K562 (cell line): ENCODE results near the gene BRWD1. TPM values are rescaled to one million over a fixed set of nuclear protein-coding genes. Genes with fewer than 3 reads are reported as not detected.

Source experiments
- ATF1 ChIP-seq, 2 experiments: fragments of 450-650 bp in 1 of 2; IDR thresholded peaks; 2 replicates each; pipeline ENCODE4 v1.6.1; 2016; ENCODE audit warnings: missing compliant biosample characterization in 1 of 2, missing genetic modification characterization in 1 of 2
- ILF3 ChIP-seq: fragments of 450-650 bp; IDR thresholded peaks from 2 replicates; pipeline ENCODE4 v1.6.1; 2018; ENCODE audit warnings: antibody characterized with exemption, mild to moderate bottlenecking, moderate library complexity, borderline replicate concordance
- KAT2B ChIP-seq: IDR thresholded peaks from one replicate; pipeline ENCODE4 v1.6.1; 2012; ENCODE audit warnings: low read depth, mild to moderate bottlenecking, control low read depth, inconsistent platforms, low read length, moderate library complexity
- NCOA1 ChIP-seq: fragments of 450-650 bp; IDR thresholded peaks from 2 replicates; pipeline ENCODE4 v1.6.1; 2016; ENCODE audit warnings: low read depth
- NFE2L1 ChIP-seq: fragments of 450-650 bp; IDR thresholded peaks from 2 replicates; pipeline ENCODE4 v1.6.1; 2016; ENCODE audit warnings: missing genetic modification characterization, low read depth, mild to moderate bottlenecking, missing compliant biosample characterization, moderate library complexity, borderline replicate concordance
- NR2C2 ChIP-seq, 2 experiments: fragments of 200-800 bp in 1 of 2; sonication (Bioruptor generic) in 1 of 2; sonication (generic) in 1 of 2; formaldehyde crosslinking in 1 of 2; IDR thresholded peaks; 2 replicates each; pipeline versions ENCODE4 v1.6.1 to v1.8.0; 2016 to 2022; ENCODE audit warnings: mild to moderate bottlenecking in 1 of 2, missing compliant biosample characterization in 1 of 2, missing genetic modification characterization in 1 of 2, missing genetic modification reagents in 1 of 2
- PCBP1 ChIP-seq: fragments of 200-400 bp; formaldehyde crosslinking; IDR thresholded peaks from 2 replicates; pipeline ENCODE4 v1.6.1; 2018; ENCODE audit warnings: mild to moderate bottlenecking, low read depth, low read length; ENCODE audit not compliant: poor library complexity, severe bottlenecking
- RBM22 ChIP-seq: fragments of 200-400 bp; formaldehyde crosslinking; IDR thresholded peaks from 2 replicates; pipeline ENCODE4 v1.6.1; 2018; ENCODE audit warnings: low read length, low read depth; ENCODE audit not compliant: poor library complexity, severe bottlenecking
- SETDB1 ChIP-seq: IDR thresholded peaks from one replicate; pipeline ENCODE4 v1.6.1; 2012; ENCODE audit warnings: low read length, control low read depth, inconsistent platforms
- ZSCAN32 ChIP-seq: fragments of 450-650 bp; formaldehyde crosslinking; IDR thresholded peaks from 2 replicates; pipeline ENCODE4 v1.4.0; 2020; ENCODE audit warnings: mild to moderate bottlenecking, moderate library complexity
- polyA plus RNA-seq, 8 experiments: library from polyadenylated mRNA; depleted of rRNA in 4 of 8; stranded (reverse) in 5 of 8; unstranded in 3 of 8; fragments of >200 nt; fragmentation: Nextera tagmentation in 2 of 8; fragmentation: Illumina TruSeq in 1 of 8; extraction: Ambion mirVana in 2 of 8; extraction: Trizol in 1 of 8; gene quantifications; 2 replicates each; pipeline versions ENCODE4 v1.2.1 to v1.2.3, GENCODE V29; 2011 to 2014; ENCODE audit warnings: inconsistent platforms in 1 of 8, missing spikeins in 1 of 8
- total RNA-seq, 7 experiments: library from RNA; depleted of rRNA in 6 of 7; stranded (reverse); fragments of >200 nt in 6 of 7; fragmentation: Illumina TruSeq in 2 of 7; extraction: Trizol in 2 of 7; gene quantifications; 2 replicates each; pipeline versions ENCODE4 v1.2.1 to v1.2.3, GENCODE V29; 2011 to 2021; ENCODE audit warnings: low replicate concordance in 1 of 7
- TF ChIP-seq, protein P1 (sequence below), 2 experiments: fragments of 450-650 bp; IDR thresholded peaks; 2 replicates each; pipeline ENCODE4 v1.6.1; 2016; ENCODE audit warnings: mild to moderate bottlenecking in 2 of 2, borderline replicate concordance in 1 of 2, low read depth in 1 of 2, moderate library complexity in 1 of 2
- TF ChIP-seq, protein P2 (sequence below): IDR thresholded peaks from 2 replicates; pipeline ENCODE4 v1.6.1; 2011; ENCODE audit warnings: borderline replicate concordance, low read depth, mild to moderate bottlenecking, moderate library complexity, low read length; ENCODE audit not compliant: insufficient read depth, poor library complexity, severe bottlenecking
- TF ChIP-seq, protein P3 (sequence below): fragments of 250-450 bp; sonication (Bioruptor Pico); IDR thresholded peaks from 2 replicates; pipeline ENCODE4 v1.4.0; 2020; ENCODE audit warnings: borderline replicate concordance

The BRWD1 gene
- total and polyA plus RNA-seq, 9 of the 15 experiments (the other 6 are each of a cell fraction or from before 2014, with no cell fraction given) = 10.1 to 60.2 (median 34.1) TPM

DNA sequence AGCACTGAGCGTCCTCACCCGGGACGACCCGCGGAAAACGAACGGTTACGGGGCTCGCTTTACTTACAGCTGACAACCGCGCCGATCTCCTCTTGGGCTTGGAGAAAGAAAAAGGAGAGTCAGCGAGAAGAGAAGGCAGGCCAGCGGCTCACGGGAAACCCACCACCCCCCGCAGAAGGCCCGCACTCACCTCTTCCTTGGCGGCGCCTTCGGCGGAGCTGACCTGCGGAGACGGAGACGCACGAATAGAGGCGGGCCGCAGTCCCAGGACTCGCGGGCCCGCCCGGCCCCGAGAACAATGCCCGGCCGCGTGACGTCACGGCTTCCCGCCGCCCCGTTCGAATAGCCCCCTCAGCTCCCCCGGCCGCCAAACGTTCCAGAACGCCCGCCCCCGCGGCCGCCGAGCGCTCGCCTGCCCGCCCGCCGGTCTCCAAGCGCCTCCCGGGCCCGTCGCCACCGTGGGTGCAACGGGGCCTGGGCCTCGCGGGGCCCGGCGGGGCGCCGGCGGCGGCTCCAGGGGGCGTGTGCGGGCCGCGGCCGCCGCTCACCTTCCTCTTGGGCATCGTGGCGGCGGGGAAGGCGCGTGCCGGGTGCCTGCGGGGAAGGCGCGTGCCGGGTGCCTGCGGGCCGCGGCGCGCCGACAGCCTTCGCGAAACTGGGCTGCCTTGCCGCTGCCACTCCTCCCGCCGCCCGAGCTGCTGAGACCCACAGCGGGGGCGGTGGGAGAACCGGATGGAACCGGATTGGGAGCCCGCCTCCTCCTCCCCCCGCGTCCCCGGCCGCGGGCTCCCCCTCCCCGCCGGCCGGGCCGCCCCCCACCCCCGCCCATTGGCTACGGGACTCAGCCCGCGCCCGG lies 35.2 kb upstream of the BRWD1 start, which contains the start of gene HMGN1 (continued):
- TF ChIP-seq, protein P1, sequence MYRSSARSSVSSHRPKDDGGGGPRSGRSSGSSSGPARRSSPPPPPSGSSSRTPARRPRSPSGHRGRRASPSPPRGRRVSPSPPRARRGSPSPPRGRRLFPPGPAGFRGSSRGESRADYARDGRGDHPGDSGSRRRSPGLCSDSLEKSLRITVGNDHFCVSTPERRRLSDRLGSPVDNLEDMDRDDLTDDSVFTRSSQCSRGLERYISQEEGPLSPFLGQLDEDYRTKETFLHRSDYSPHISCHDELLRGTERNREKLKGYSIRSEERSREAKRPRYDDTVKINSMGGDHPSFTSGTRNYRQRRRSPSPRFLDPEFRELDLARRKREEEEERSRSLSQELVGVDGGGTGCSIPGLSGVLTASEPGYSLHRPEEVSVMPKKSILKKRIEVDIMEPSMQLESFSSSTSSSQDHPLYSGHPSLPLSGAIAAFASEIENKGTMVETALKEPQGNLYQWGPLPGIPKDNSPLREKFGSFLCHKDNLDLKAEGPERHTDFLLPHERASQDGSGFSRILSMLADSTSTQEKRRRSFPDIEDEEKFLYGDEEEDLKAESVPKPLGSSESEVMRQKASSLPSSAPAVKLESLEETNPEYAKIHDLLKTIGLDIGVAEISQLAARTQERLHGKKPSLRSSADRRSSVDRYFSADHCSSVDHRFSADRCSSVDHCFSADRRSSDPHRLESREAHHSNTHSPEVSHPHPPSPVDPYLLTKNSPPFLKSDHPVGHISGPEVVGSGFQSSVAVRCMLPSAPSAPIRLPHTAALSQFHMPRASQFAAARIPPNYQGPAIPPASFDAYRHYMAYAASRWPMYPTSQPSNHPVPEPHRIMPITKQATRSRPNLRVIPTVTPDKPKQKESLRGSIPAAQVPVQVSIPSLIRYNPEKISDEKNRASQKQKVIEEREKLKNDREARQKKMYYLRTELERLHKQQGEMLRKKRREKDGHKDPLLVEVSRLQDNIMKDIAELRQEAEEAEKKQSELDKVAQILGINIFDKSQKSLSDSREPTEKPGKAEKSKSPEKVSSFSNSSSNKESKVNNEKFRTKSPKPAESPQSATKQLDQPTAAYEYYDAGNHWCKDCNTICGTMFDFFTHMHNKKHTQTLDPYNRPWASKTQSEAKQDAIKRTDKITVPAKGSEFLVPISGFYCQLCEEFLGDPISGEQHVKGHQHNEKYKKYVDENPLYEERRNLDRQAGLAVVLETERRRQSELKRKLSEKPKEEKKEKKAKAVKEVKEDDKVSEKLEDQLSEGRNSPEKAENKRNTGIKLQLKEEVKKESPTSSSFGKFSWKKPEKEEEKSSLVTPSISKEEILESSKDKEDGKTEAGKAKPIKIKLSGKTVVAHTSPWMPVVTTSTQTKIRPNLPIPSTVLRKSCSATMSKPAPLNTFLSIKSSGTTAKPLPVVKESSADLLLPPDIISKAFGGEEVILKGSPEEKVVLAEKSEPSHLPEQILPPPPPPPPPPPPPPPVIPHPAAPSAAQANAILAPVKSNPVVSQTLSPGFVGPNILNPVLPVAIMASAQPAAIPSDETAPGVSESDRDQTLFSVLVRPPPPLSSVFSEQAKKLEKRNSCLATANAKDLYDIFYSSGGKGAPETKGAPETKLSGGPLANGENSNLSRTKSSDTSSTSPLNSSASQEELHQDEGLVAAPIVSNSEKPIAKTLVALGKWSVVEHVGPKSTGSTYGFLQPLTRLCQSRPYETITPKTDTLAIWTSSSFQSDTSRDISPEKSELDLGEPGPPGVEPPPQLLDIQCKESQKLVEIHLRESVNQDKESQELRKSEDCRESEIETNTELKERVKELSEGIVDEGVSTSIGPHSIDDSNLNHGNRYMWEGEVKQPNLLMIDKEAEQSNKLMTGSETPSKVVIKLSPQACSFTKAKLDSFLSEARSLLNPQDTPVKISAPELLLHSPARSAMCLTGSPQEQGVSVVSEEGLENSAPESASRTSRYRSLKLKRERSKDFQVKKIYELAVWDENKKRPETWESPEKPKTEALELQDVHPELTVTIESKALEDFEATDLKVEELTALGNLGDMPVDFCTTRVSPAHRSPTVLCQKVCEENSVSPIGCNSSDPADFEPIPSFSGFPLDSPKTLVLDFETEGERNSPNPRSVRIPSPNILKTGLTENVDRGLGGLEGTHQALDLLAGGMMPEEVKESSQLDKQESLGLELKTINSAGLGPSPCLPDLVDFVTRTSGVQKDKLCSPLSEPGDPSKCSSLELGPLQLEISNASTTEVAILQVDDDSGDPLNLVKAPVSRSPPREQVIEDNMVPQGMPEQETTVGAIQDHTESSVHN (IDR thresholded peaks at IDR 0.05; ENCODE audit: borderline replicate concordance in 1 of 2, low read depth in 1 of 2) = no peak
- TF ChIP-seq NCOA1 (no peak), ZSCAN32 (CRISPR knock-in tag) (no peak), PCBP1 (peak; percentile 66), NR2C2 (CRISPR knock-in tag; IDR thresholded peaks at IDR 0.05) (no peak), NR2C2 (tag; IDR thresholded peaks at IDR 0.05) (peak; percentile 7; the same call in 1 of the 2 replicates), RBM22 (peak; percentile 87), SETDB1 (no peak), KAT2B (no peak), NFE2L1 (tag) (no peak), ILF3 (0 out of 2 replicates have a peak, but pooled peaks have one; percentile 54), ATF1 (CRISPR knock-in tag; IDR thresholded peaks at IDR 0.05) (peak; percentile 74), ATF1 (tag; IDR thresholded peaks at IDR 0.05) (peak; percentile 95)
- TF ChIP-seq, protein P2, sequence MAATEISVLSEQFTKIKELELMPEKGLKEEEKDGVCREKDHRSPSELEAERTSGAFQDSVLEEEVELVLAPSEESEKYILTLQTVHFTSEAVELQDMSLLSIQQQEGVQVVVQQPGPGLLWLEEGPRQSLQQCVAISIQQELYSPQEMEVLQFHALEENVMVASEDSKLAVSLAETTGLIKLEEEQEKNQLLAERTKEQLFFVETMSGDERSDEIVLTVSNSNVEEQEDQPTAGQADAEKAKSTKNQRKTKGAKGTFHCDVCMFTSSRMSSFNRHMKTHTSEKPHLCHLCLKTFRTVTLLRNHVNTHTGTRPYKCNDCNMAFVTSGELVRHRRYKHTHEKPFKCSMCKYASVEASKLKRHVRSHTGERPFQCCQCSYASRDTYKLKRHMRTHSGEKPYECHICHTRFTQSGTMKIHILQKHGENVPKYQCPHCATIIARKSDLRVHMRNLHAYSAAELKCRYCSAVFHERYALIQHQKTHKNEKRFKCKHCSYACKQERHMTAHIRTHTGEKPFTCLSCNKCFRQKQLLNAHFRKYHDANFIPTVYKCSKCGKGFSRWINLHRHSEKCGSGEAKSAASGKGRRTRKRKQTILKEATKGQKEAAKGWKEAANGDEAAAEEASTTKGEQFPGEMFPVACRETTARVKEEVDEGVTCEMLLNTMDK = no peak
- TF ChIP-seq, protein P3, sequence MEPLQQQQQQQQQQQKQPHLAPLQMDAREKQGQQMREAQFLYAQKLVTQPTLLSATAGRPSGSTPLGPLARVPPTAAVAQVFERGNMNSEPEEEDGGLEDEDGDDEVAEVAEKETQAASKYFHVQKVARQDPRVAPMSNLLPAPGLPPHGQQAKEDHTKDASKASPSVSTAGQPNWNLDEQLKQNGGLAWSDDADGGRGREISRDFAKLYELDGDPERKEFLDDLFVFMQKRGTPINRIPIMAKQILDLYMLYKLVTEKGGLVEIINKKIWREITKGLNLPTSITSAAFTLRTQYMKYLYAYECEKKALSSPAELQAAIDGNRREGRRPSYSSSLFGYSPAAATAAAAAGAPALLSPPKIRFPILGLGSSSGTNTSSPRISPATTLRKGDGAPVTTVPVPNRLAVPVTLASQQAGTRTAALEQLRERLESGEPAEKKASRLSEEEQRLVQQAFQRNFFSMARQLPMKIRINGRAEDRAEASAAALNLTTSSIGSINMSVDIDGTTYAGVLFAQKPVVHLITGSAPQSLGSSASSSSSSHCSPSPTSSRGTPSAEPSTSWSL (CRISPR knock-in tag) = no peak
